Hematopoietic multipotent progenitor cell treated with erythropoietin and hydrocortisone succinate and interleukin-3 and kit ligand, for 15 days (in vitro differentiated cells): ENCODE results near the gene INTS6.

ENCODE experiments used
- DNase-seq: peaks from one replicate; pipeline ENCODE4 v3.0.0-alpha.2; 2015; ENCODE audit warnings: low spot score

The INTS6 gene

DNA sequence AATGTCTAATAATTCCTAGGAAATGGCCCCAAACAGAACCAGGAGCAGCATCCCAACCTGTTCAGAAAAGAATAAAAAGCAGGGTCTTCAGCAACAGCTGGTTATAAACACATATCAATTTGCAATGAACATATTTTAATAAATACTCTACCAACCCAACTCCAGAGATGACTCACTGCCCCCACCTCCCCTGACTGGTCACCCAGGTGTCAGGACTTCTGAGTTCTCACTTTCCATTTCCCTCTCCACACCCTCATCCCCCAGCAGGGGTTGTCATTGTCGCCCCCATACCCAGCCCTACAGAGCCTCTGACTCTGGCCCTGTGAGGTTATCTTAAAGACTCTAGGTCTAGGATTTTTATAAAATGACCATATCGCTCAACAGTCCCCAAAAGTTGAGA is 106.4 kb downstream of the INTS6 start:
- DNase-seq: no peak

DNA sequence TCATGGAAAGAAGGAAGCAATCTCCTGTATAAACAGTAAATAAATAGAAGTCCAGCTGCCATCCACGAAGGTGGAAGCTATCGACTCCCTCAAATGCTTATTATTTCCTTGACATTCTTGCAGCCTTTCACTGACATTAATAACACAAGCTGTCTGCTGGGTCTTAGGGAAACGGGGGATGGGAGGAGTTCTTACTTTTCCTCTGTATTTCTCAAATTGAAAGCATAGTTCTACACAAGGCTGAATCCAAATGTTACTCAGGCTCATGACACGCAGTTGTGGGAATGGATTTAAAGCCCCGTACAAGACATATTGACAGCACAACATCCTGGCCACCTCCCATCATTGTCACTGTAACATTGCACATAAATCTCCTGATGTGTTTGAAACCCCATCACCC is 109.4 kb downstream of the INTS6 start:
- no peak for DNase-seq

DNA sequence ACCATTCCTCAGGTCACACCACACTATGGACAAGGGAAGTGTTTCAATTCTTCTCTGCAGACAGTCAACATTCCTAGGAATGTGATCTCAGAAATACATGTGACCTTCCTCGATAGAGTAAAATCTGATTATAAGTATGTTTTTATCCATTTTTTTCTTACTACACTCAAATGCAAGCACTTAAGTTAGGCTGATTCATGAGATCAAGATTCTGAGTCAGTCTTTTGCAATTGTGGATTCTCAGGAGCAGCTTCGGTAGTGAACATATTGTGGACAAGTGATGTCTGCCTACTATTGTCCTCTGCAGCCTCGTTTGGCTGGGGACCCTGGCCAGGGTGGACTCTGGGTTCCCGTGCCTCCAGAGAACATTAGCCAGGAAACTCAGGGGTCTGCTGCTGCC is 110.1 kb downstream of the INTS6 start:
- no peak for DNase-seq

DNA sequence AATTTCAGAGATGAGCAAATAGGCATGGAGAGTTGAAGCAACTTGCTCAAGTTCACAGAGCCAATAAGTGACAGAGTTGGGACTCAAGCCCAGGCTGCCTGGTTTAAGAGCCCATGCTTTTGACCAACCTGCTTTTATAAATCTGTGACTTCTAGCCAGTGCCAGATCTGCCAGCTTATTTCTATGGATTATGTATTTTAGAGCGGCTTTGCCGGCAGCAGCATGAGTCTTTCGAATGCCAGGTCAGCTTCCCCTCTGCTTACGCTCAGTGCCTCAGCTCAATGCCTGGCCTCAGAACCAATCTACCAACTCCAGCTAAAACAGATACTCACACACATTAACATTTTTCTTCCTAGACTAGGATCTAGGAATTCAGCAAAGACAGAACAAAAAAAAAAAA is 111.0 kb downstream of the INTS6 start:
- no peak for DNase-seq

DNA sequence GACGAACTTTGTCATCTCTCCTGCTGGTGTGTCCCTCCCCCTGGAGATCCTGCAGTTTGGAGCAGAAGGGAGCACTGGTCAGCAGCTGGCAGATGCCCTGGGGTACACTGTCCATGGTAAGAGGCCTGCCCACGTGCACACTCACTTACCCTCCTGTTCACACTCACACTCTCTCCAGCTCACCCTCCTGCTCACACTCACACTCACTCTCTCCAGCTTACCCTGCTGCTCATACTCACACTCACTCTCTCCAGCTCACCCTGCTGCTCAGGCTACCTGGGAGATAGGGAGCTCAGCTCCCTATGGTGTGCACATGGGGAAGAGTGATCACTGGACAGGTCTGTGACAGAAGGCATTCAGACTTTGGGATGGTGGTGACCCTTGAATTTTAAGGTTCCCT is 111.6 kb downstream of the INTS6 start:
- DNase-seq: no peak

DNA sequence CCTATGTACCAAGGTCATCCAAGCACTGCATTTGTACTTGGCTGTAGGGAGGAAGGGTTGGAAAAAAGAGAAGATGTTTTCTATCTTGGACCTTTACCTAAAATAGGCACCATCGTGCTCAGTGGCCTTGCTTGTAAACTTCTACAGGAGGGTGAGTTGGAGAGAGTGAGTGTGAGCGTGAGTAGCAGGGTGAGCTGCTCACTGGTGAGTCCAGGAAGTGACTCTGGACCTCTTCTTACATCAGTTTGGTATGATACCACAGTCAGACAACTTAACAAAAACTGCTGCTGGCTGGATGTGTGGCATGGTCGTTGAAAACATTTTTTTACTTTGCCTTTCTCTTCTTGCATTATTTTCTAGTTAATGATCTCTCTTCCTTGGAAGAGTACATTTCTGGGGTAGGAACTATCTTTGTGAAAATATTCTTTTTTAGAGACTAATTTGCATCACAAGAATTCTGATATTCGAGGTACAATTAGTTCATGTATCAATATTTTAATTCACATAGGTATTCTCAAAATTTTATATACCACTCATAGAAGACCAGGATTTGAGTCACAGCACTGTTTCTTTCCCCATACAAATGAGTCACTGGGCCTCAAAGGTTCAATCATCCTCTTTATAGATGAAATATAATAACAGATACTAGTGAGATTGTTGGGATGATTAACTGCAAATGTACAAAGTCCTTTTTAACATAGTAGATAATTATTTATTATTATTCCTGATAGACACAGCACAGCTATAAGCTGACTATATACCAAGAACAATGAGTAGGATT is 112.7 kb downstream of the INTS6 start:
- DNase-seq: no peak

DNA sequence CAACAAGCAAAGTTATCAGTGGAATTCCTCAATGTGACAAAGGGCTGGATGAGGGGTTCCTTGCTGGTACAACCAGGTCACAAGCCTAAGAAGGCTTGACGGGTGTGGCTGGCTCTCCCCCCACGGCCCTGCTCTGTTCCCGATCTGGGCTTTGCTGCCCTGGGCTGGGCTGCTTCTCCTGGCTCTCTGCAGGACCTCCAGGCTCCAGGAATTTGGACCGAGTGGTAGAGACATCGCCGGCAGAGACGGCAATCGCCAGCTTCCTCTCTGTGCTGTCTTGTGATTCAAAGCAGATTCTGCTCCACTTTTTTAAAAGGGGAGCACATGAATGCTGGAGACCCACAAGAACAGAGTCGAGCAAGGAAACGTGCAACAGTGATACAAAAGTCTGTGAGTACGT is 113.5 kb downstream of the INTS6 start, which contains the start of gene SERPINE3:
Gene SERPINE3, plus strand, starts transcription at position 338 of the 400 bp plus-strand sequence. CDS start 1,401 bp downstream, outside the sequence.
- no peak for DNase-seq

DNA sequence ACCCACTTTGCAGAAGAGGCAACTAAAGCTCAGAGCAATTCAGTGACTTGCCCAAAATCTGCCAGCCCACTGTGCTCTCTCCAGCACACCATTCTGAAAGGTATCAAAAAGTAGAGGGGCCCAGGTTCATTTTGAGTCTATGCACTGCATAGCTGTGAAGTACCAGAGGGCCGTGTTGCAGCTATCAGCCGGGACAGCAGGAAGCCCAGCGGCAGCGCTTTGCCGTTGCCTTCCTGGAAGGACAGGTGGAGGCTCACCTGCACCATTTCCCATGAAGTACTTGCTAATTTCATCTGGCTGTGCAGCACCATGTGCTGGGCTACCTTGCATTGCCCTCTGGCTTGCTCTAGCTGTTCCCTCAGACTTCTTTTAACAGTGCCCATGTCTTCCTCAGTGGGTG is 116.1 kb downstream of the INTS6 start:
- DNase-seq: no peak

DNA sequence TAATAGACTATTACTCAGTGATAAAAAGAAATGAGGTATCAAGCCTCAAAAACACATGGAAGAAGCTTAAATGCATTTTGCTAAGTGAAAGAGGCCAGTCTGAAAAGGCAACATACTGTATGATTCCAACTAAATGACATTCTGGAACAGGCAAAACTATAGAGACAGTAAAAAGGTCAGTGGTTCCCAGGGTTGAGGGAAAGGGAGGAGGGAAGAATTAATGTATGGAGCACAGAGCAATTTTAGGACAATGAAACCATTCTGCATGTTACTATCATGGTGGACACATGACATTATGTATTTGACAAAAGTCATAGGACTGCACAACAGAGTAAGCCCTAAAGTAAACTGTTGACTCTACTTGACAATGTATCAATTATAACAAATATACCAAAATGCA is 119.0 kb downstream of the INTS6 start:
- DNase-seq: no peak

DNA sequence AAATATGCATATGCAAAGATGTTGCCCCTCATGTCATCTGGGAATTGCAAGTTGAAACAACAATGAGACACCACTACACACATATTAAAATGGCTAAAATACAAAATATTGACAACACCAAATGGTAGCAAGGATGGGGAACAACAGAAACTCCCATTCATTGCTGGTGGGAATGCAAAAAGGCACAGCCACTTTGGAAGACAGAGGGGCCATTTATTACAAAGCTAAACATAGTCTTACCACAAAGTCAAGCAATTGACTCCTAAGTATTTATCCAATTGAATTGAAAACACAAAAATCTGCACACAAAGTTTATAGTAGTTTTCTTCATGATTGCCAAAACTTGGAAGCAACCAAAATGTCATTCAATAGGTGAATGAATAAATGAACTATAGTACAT is 119.4 kb downstream of the INTS6 start:
- no peak for DNase-seq

DNA sequence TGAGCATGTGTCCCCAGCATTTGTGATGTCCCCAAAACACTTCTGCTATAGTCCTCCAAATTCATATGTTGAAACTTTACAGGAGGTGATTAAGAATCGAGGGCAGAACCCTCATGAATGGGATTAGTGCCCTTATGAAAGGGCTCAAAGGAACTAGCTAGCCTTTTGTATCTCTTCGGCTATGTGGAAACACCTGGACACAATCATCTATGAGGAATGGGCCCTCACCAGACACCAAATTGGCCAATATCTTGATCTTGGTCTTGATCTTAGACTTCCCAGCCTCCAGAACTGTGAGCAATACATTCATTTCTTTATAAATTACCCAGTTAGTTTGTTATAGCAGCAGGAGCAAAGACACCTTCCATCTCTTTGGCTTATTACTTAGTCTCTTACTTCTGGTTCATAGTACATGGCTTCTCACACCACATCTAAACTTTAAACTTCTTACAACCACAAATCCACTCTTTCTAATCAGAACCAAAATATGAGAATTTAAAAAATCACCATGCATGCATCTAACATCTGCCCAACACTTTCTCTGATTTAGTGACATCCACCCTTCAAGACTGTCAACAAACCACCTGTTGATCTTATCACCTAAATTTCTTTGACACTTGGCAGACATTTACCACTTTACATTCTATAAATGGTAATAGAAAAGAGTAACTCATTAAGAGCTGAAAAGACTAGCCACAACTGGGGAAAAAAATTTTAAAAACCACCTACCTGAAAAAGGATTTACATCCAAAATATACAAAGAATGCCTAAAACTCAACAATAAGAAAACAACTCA is 120.1 kb downstream of the INTS6 start:
- no peak for DNase-seq

DNA sequence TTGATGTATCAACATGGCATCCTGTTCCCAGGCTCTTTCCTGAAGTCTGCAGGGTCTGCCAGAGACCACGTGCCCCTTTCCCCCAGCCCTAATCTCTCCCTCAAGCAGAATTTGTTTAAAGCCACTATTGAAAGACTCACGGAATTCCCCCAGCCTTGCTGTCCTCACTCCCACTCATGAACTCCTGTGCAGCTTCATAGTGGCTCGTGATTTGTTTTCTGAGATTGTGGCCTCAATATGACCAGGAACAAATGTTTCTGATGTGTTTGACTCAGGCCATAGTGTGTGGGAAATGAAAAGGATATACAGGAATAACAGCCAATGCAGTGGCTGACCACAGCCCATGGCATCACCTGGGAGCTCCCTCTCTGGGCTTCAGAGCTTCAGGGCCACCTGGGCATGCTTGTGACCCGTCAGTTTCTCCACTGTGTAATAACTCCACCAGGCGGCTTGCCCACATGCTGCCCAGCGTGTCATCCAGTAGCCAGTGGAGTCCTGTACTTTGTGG is 121.4 kb downstream of the INTS6 start:
- DNase-seq: no peak

DNA sequence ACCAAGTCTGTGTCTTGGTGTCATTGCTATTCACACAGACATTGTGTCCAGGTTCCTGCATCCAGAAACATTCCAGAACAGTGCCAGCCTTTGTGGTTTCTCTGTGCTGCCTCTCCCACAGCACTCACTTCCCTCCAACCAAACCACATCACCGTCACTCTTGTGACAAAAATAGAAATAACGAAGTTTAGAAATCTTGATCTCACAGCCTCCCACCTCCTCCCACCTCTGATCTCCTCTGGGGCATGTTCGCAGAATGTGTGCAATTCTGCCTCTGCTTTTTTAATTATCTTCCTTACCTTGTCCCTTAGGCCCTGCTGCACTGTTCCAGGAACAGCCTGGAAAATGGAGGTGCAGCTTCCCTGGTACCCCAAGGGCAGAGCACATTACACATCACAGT is 122.0 kb downstream of the INTS6 start:
- DNase-seq: no peak

DNA sequence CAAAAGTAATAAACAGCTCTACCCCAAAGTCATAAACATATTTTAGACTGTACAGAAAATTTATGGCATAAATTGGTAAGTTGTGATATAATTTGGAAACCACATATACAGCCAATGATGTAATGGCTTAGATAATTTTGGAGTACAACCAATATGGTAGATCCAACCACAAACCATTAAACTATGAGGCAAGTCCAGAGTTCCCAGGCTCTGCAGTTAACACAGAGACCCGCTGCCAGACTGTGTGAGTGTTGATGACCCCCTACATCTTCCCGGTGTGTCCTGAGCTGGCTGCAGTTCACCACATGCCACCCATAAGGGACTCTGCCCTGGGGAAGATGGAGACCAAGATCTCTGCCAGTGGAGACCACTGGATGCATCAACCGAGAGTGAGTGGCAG is 123.2 kb downstream of the INTS6 start:
- DNase-seq: no peak

DNA sequence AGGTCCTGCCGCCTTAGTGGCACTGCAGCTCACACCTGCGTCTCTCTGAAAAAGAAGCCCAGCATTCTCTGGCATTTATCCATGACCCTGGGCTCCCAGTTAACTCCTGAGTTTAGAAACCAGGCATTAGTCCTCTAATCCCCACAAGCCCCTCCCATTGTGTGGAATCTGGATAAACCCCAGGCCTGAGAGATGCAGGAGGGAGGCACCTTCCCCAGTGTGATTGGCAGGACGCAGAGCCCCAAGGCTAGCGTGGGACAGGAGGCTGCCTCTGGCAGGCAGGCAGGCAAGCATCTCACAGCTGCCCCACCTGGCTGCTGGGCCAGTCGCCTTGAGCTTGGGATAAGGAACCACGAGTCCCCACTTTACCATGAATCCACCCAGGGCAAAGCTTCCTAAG is 124.3 kb downstream of the INTS6 start:
- DNase-seq: no peak

DNA sequence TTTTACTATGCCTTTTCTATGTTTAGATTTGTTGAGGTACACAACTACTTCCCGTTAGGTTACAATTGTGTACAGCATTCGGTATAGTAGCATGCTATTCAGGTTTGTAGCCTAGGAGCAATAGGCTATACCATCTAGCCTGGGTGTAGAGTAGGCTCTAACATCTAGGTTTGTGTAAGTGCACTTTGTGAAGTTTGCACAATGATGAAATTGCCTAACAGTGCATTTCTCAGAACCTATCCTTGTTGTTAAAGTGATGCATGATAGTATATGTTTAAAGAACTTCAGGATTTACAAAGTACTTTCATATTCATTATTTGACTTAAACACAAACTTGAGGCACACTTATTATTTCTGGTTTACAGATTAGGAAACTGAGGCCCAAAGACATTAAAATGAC is 124.9 kb downstream of the INTS6 start:
- no peak for DNase-seq

DNA sequence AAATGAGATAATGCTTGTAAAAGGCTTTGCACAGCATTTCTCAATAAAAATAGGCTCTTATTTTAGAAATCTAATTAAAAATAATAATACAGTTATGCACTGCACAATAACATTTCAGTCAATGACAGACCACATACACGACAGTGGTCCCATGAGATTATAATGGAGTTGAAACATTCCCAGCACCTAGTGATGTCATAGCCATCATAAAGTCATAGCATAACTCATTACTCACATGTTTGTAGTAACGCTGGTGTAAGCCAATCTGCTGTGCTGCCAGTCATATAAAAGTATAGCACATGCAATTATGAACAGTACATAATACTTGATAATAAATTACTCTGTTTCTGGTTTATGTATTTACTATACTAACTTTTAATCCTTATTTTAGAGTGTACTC is 126.1 kb downstream of the INTS6 start:
- DNase-seq: no peak

DNA sequence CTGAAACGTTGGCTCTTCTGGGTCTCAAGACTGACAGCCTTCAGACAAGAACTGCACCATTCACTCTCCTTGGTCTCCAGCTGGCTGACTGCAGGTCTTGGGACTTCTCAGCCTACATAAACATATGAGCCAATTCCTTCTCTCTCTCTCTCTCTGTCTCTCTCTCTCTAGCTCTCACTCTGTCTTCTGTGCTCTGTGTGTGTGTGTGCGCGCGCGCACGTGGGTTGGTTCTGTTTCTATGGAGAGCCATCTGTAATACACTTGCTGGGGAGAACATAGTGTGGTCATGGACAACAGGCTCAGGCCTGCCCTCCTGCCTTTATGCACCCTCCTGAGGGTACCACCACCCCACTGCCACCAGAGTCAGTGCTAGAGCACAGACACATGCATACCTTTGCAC is 127.0 kb downstream of the INTS6 start:
- no peak for DNase-seq

DNA sequence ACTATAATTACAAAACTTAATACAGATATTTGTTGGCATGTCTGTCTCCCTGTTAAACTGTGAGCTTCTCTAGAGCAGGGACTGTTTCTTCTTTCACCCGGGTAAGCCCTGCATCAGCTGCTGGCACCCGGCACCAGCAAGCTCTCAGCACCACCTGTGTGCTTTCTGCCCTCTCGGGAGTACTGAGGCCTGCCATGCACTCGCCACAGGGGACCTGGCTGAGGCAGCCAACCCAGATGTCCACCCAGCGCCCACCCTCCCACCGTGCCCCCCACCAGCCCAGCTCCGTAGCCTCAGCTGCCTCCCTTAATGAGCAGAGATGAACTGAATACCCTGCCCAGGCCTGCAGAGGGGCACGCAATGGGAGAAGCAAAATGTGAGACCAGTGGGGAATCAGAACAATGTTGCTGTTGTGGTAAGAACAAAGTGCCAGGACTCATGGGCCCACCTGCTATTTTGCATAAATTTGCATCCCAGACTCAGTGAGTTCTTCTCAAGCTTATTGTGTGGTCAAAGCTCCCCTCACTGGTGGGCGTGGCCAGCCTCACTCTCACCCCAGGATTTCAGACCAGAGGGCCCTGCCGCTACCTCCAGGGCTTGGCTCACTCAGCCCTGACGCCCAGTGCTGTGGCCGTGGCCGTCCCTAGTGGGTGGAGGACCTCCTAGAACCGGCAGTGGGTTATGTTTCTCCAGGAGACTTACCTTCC is 128.0 kb downstream of the INTS6 start:
- no peak for DNase-seq

DNA sequence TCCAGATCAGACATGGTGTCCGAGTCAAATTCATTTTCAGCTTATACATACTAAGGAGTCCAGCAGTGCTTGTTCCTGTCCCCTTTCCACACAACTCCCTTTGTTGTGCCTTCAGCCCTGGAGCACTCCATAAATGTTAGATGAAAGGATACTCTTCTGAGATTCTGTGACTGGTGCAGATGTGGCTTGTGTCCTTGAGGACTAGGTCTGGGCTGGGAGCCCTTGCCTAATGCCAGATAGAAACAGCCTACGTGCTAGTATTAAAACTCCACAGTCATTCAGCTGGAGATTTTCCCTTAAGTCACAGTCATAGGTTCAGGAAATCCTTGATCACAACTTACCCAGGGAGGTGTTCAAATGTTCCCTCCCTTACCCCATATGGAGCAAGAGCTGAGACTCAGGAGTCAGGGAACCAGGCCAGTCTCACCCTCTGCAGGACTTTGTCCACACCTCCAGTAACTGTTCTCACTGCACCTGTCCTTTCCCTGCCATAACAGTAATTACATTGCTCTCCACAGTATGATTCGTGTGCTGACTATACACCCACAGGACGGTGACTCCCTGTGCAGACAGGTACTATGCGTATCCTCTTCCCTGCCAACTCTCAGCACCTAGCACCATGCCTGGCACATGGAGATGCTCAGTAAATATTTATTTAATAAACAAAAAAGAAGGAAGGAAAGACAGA is 128.9 kb downstream of the INTS6 start:
- DNase-seq: no peak

DNA sequence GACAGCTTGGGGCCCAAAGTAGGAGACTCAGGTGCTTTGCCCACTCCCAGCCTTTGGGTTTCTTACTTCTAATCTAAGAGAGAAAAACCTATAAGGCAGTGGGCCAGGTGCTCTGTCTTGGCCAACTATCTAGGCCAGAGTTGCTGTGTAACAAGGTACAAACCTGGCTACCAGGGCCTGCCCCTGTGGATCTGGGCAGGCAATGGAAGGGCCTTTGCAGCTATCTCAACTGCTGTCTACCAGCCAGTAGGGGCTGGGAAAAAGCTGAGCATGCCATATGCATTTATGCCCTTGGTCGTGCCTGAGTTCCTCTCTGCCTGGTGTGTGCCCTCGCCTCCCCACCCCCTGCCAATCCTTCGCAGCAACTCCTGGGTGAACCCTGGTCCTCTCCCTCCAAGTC is 130.0 kb downstream of the INTS6 start:
- no peak for DNase-seq

DNA sequence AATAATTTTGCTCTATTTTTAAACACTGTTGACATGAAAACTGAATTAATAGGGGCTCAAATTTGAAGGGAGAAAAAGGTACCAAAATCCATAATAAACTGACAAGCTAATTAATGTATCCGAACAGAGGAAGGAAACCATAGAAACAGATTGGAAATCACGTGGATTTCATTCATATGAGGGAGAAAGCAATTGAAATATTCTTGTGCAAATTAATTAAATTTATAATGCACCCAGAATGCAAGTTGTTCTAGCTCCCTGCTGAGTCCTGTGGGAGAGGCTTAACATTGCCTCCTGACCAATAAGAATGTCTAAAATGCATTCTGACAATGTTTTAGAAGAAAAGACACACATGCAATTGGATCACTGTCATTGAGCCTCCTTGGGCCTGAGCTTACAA is 131.0 kb downstream of the INTS6 start:
- DNase-seq: no peak
